ENCODE results near the gene RNF152.

RNF152 gene

GRCh38 chr18:61808286-61808685 lies 84.5 kb downstream of the RNF152 start:
- ChIA-PET CTCF (interaction anchor here (0.6 kb wide), 1 partner anchor 1042 kb away, joined by 3 read pairs; no protein-coding TSS in a partner anchor), POLR2A (no interaction called here)
- Histone ChIP-seq H3K4me3 (ENCODE audit: low read depth, low read length) (no peak overlapping the region), H3K36me3 (ENCODE audit: control insufficient read depth in 2 of 2, insufficient read depth in 1 of 2, low read length in 2 of 2) (no peaks in the 10 kb centered on the region), H3K27ac (ENCODE audit: extremely low read depth, low read depth, low read length) (no peak overlapping the region), H3K4me1 (ENCODE audit: control insufficient read depth, insufficient read depth, low read length) (no peaks in the 10 kb centered on the region), H3K9me3 (ENCODE audit: control insufficient read depth, insufficient read depth, low read depth, low read length) (no peaks in the 10 kb centered on the region)
- no peak for TF ChIP-seq ZNF311 (tag by site-specific recombination; IDR thresholded peaks at IDR 0.05; ENCODE audit: borderline replicate concordance)
- no peak for TF ChIP-seq ZNF701 (tag by site-specific recombination; IDR thresholded peaks at IDR 0.05)
- no peak for TF ChIP-seq OSR2 (tag by site-specific recombination; IDR thresholded peaks at IDR 0.05)
- TF ChIP-seq ZSCAN5A (tag by site-specific recombination; IDR thresholded peaks at IDR 0.05) = no peak
- no peak for TF ChIP-seq INSM2 (tag by site-specific recombination; IDR thresholded peaks at IDR 0.05)
- TF ChIP-seq PATZ1 (tag by site-specific recombination; IDR thresholded peaks at IDR 0.05) = no peak
- TF ChIP-seq ZNF114 (tag by site-specific recombination; IDR thresholded peaks at IDR 0.05) = no peak
- TF ChIP-seq ZSCAN30 (tag by site-specific recombination; IDR thresholded peaks at IDR 0.05) = no peak
- TF ChIP-seq ZNF324 (tag by site-specific recombination; IDR thresholded peaks at IDR 0.05) = no peak
- TF ChIP-seq ZSCAN16 (tag by site-specific recombination; IDR thresholded peaks at IDR 0.05) = no peak
- TF ChIP-seq PRDM10 (tag by site-specific recombination; IDR thresholded peaks at IDR 0.05) = no peak
- TF ChIP-seq ZNF302 (tag by site-specific recombination; IDR thresholded peaks at IDR 0.05; ENCODE audit: low read depth) = no peak
- TF ChIP-seq BCL11B (tag by site-specific recombination; IDR thresholded peaks at IDR 0.05; ENCODE audit: low read depth) = no peak
- TF ChIP-seq ZBTB26 (tag by site-specific recombination; optimal IDR thresholded peaks at IDR 0.05) = no peak
- no peak for TF ChIP-seq ZBTB17 (tag by site-specific recombination; IDR thresholded peaks at IDR 0.05)
- no peak for TF ChIP-seq ZNF280D (tag by site-specific recombination; IDR thresholded peaks at IDR 0.05)
- no peak for TF ChIP-seq ZNF791 (tag by site-specific recombination; IDR thresholded peaks at IDR 0.05)

Data from HEK293 (cell line).